ENCODE data around the gene TUB.

DNA sequence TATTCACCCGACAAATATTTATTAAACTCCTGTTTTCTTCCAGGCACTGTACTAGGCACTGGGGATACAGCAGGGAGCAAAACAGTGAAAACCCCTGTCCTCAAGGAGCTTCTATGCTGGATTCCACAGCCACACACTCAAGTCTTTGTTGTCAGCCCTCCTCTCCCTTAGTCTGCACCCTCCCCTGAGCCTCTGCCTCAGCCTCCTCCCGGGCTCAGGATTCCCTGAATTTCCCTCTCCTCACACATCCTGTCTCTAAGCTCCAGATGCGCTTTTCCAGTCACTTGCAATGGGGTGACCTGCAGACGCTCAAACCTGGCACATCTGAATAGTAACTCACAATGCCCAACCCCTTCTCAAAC, 13.5 kb upstream of the TUB start:
- TF ChIP-seq, protein P1, sequence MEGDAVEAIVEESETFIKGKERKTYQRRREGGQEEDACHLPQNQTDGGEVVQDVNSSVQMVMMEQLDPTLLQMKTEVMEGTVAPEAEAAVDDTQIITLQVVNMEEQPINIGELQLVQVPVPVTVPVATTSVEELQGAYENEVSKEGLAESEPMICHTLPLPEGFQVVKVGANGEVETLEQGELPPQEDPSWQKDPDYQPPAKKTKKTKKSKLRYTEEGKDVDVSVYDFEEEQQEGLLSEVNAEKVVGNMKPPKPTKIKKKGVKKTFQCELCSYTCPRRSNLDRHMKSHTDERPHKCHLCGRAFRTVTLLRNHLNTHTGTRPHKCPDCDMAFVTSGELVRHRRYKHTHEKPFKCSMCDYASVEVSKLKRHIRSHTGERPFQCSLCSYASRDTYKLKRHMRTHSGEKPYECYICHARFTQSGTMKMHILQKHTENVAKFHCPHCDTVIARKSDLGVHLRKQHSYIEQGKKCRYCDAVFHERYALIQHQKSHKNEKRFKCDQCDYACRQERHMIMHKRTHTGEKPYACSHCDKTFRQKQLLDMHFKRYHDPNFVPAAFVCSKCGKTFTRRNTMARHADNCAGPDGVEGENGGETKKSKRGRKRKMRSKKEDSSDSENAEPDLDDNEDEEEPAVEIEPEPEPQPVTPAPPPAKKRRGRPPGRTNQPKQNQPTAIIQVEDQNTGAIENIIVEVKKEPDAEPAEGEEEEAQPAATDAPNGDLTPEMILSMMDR (IDR thresholded peaks at IDR 0.05) = no peak
- no peak for TF ChIP-seq POLR2A (IDR thresholded peaks at IDR 0.05)
